Hepatocyte (in vitro differentiated cells): ENCODE data around the gene MCAT. TPM values are rescaled to one million over a fixed set of nuclear protein-coding genes. Genes with fewer than 3 reads are reported as not detected.
"Not testable (repeated sequence)": the region's sequence is repeated elsewhere in the genome, so short reads cannot be mapped to it uniquely, and the experiment has no call there.

Experiments used
- DNase-seq: peaks from one replicate; pipeline ENCODE4 v3.0.0-alpha.2; 2016; ENCODE audit warnings: low spot score
- H2AFZ ChIP-seq: fragments of 200-600 bp; sonication (generic); 2 replicates; pipeline ENCODE4 v1.6.0; 2016; ENCODE audit warnings: antibody characterized with exemption, mild to moderate bottlenecking
- H3K27ac ChIP-seq: fragments of 200-600 bp; sonication (generic); 2 replicates; pipeline ENCODE4 v1.5.1; 2016; ENCODE audit warnings: mild to moderate bottlenecking
- H3K27me3 ChIP-seq: fragments of 200-600 bp; sonication (generic); 2 replicates; pipeline ENCODE4 v1.6.1; 2016
- H3K36me3 ChIP-seq: fragments of 200-600 bp; sonication (generic); replicated peaks from 2 replicates; pipeline ENCODE4 v1.5.1; 2016; ENCODE audit warnings: low read depth; ENCODE audit not compliant: insufficient read depth
- H3K4me1 ChIP-seq: fragments of 200-600 bp; sonication (generic); 2 replicates; pipeline ENCODE4 v1.5.1; 2016; ENCODE audit warnings: mild to moderate bottlenecking, moderate library complexity; ENCODE audit not compliant: insufficient read depth
- H3K4me2 ChIP-seq: fragments of 200-600 bp; sonication (generic); 2 replicates; pipeline ENCODE4 v1.6.0; 2016
- H3K4me3 ChIP-seq: fragments of 200-600 bp; sonication (generic); 2 replicates; pipeline ENCODE4 v1.5.1; 2016; ENCODE audit warnings: mild to moderate bottlenecking
- H3K79me2 ChIP-seq: fragments of 200-600 bp; sonication (generic); 2 replicates; pipeline ENCODE4 v1.6.0; 2017; ENCODE audit warnings: mild to moderate bottlenecking
- H3K9me2 ChIP-seq: fragments of 200-600 bp; sonication (generic); replicated peaks from 2 replicates; pipeline ENCODE4 v1.6.0; 2017; ENCODE audit warnings: mild to moderate bottlenecking; ENCODE audit not compliant: insufficient read depth
- H3K9me3 ChIP-seq: fragments of 200-600 bp; sonication (generic); 2 replicates; pipeline ENCODE4 v1.5.1; 2016; ENCODE audit warnings: low read depth, mild to moderate bottlenecking
- H4K20me1 ChIP-seq: fragments of 200-600 bp; sonication (generic); 2 replicates; pipeline ENCODE4 v1.6.0; 2016; ENCODE audit warnings: mild to moderate bottlenecking; ENCODE audit not compliant: insufficient read depth, poor library complexity, severe bottlenecking
- CTCF ChIP-seq: fragments of 200-600 bp; sonication (generic); IDR thresholded peaks from 2 replicates; pipeline ENCODE4 v1.5.1; 2016; ENCODE audit warnings: antibody characterized with exemption, mild to moderate bottlenecking; ENCODE audit not compliant: poor library complexity
- EZH2 ChIP-seq: fragments of 200-600 bp; sonication (generic); IDR thresholded peaks from 2 replicates; pipeline ENCODE4 v1.6.1; 2016; ENCODE audit warnings: antibody characterized with exemption, mild to moderate bottlenecking, borderline replicate concordance
- EZH2phosphoT487 ChIP-seq: fragments of 200-600 bp; sonication (generic); IDR thresholded peaks from one replicate; pipeline ENCODE4 v1.6.1; 2018; ENCODE audit warnings: antibody characterized with exemption, mild to moderate bottlenecking, low read depth, moderate library complexity; ENCODE audit not compliant: unreplicated experiment, severe bottlenecking
- WGBS: methylation state at CpG from one replicate; pipeline ENCODE4 v1.1.6; 2016; ENCODE audit warnings: low lambda C conversion rate; ENCODE audit errors: missing lambda C conversion rate; 5-methylcytosine and 5-hydroxymethylcytosine counted together
- polyA plus RNA-seq: library from polyadenylated mRNA; unstranded; fragments of >200 nt; fragmentation: Nextera tagmentation; extraction: Ambion mirVana; gene quantifications from 2 replicates; pipeline ENCODE4 v1.2.1, GENCODE V29; 2016
- total RNA-seq: library from RNA; depleted of rRNA; stranded (reverse); fragments of >200 nt; gene quantifications from 2 replicates; pipeline ENCODE4 v1.2.3, GENCODE V29; 2014

Gene MCAT
- total and polyA plus RNA-seq, 2 experiments from 2014 or later: 16.9 to 24.9 TPM

GRCh38 chr22:43110444-43110926 is 32.7 kb downstream of the MCAT start, which contains the start of gene BIK:
Gene BIK (plus strand): TSS chr22:43110750. CDS start chr22:43124023, 13,273 bp downstream.
- H3K27ac ChIP-seq: no peak within 1 kb of the TSS
- H3K4me2 ChIP-seq: peak within 1 kb of the TSS; percentile 100
- no peaks in the 10 kb centered on the region for H4K20me1 ChIP-seq
- peaks cover 16% of the 10 kb centered on the region for H3K4me1 ChIP-seq
- no peaks in the 10 kb centered on the region for H3K79me2 ChIP-seq
- peak; percentile 29 for TF ChIP-seq CTCF
- TF ChIP-seq EZH2phosphoT487: no peak
- under 1% methylated on average over 34 of the region's 49 CpGs for WGBS
- peak within 1 kb of the TSS; percentile 51 for H3K4me3 ChIP-seq
- no peaks in the 10 kb centered on the region for H3K36me3 ChIP-seq
- DNase-seq: peak; percentile 68
- no peaks in the 10 kb centered on the region for H3K9me2 ChIP-seq
- peaks cover 39% of the 10 kb centered on the region for H3K27me3 ChIP-seq
- H3K9me3 ChIP-seq: no peaks in the 10 kb centered on the region
- H2AFZ ChIP-seq: peak within 1 kb of the TSS; percentile 64

DNA sequence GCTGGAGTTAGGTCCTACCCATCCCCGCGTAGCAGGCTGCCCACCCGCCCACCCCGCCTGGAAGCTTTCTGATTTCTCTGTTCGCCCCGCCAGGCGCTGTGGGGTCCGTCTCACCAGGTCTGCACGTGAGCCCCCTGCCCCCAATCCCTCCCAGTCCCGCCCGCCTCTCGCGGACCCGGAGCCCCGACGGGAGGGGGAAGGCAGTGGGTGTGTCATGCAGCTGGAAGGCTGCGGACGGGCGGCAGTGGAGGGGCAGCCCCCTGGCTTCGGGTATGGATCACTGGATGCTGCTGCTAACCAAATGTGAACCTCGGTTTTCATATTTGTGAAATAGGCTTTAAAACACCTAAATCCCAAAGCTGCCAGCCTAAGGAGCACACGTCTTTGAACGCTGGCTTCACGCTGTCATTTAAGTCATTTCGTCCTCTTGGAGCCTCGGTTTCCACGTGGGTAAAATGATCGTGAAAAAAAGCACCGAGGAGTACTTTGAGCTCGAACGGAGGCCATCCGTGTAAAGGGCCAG is 33.2 kb downstream of the MCAT start:
- no peak for TF ChIP-seq EZH2
- TF ChIP-seq EZH2phosphoT487: no peak
- no peak for TF ChIP-seq CTCF
- peaks cover 13% of the 10 kb centered on the region for H3K4me1 ChIP-seq
- H4K20me1 ChIP-seq: no peaks in the 10 kb centered on the region
- H2AFZ ChIP-seq: peak overlapping the region; percentile 64
- WGBS: 4% methylated on average over 28 of the region's 32 CpGs
- H3K79me2 ChIP-seq: no peaks in the 10 kb centered on the region
- peak overlapping the region; percentile 100 for H3K4me2 ChIP-seq
- no peak for DNase-seq
- H3K4me3 ChIP-seq: peak overlapping the region; percentile 51
- H3K9me3 ChIP-seq: no peaks in the 10 kb centered on the region
- H3K36me3 ChIP-seq: no peaks in the 10 kb centered on the region
- no peak overlapping the region for H3K27ac ChIP-seq
- H3K9me2 ChIP-seq: no peaks in the 10 kb centered on the region
- H3K27me3 ChIP-seq: peaks cover 39% of the 10 kb centered on the region

DNA sequence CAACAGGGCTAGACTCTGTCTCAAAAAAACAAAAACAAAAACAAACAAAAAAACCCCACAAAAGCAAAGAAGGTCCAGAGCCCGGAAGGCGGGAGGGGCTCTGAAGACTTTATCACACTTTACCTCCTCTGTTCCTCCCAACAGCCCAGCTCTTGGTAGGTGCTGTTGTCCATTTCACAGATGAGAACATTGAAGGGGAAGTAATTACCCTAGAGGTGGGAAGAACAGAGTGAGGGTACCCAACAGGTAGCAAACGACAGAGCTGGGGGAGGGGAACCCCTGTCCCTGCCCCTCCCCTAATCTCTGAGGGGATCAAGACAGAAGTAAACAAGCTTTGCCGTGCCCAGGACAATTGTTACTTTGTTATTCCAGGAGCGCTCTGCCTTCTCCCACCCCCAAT is 33.7 kb downstream of the MCAT start:
- H3K9me3 ChIP-seq: no peaks in the 10 kb centered on the region
- H2AFZ ChIP-seq: no peak overlapping the region
- no peaks in the 10 kb centered on the region for H3K36me3 ChIP-seq
- TF ChIP-seq CTCF (no peak), EZH2phosphoT487 (no peak), EZH2 (no peak)
- H3K4me1 ChIP-seq: peaks cover 17% of the 10 kb centered on the region
- no peaks in the 10 kb centered on the region for H3K9me2 ChIP-seq
- whole genome bisulfite sequencing: 35% methylated on average over 5 of the region's 5 CpGs
- H4K20me1 ChIP-seq: no peaks in the 10 kb centered on the region
- H3K4me2 ChIP-seq: peak overlapping the region; percentile 100
- H3K79me2 ChIP-seq: no peaks in the 10 kb centered on the region
- H3K27ac ChIP-seq: no peak overlapping the region
- DNase-seq: no peak
- H3K4me3 ChIP-seq: no peak overlapping the region
- peaks cover 39% of the 10 kb centered on the region for H3K27me3 ChIP-seq

DNA sequence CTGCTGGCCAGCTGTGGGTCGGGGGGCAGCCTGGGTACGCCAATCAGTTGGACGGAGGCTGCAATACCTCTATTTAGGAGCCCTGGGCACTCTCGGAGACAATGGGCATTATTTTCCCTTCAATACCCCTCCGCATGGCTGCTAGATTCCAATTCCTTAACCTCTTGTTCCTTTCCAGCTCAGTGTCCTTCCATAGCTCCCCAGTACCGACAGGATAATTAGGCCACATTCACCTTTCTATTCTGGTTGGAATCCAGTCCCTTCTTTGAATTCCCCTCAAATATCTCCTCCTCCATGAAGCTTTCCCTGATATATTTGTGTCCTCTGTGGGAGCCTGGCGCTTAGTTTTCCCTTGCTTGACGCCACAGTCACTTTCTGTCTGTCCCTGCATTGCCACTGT is 36.9 kb downstream of the MCAT start:
- DNase-seq: no peak
- H3K4me2 ChIP-seq: no peak overlapping the region
- H3K4me3 ChIP-seq: no peak overlapping the region
- no peak overlapping the region for H2AFZ ChIP-seq
- H3K36me3 ChIP-seq: no peaks in the 10 kb centered on the region
- WGBS: 92% methylated on average over 8 of the region's 8 CpGs
- H3K27me3 ChIP-seq: peaks cover 22% of the 10 kb centered on the region
- H3K27ac ChIP-seq: no peak overlapping the region
- H3K9me2 ChIP-seq: no peaks in the 10 kb centered on the region
- no peaks in the 10 kb centered on the region for H3K9me3 ChIP-seq
- no peak for TF ChIP-seq CTCF
- peaks cover 23% of the 10 kb centered on the region for H3K4me1 ChIP-seq
- no peaks in the 10 kb centered on the region for H4K20me1 ChIP-seq
- H3K79me2 ChIP-seq: no peaks in the 10 kb centered on the region

GRCh38 chr22:43104950-43105349 is 38.2 kb downstream of the MCAT start:
- H3K27me3 ChIP-seq: peaks cover 12% of the 10 kb centered on the region
- H3K9me3 ChIP-seq, H3K4me3 ChIP-seq, H4K20me1 ChIP-seq, DNase-seq, H3K36me3 ChIP-seq, H3K9me2 ChIP-seq, H3K79me2 ChIP-seq, H3K27ac ChIP-seq, H2AFZ ChIP-seq, H3K4me2 ChIP-seq: not testable (repeated sequence)
- WGBS: 97% methylated on average over 3 of the region's 3 CpGs
- peaks cover 13% of the 10 kb centered on the region for H3K4me1 ChIP-seq
